HepG2 (cell line): ENCODE measurements around the gene QDPR. TPM values are rescaled to one million over a fixed set of nuclear protein-coding genes. Genes with fewer than 3 reads are reported as not detected.
A peak's percentile ranks its signal among the peaks of the same experiment; 100 is the strongest.

Experiments used
- ASH2L ChIP-seq: fragments of 300-600, 200-600 bp; sonication (generic); IDR thresholded peaks from 2 replicates; pipeline ENCODE4 v1.7.0; 2017; ENCODE audit warnings: low read depth, mild to moderate bottlenecking, moderate library complexity, mixed read lengths, low read length; ENCODE audit not compliant: insufficient read length
- CAMTA2 ChIP-seq: sonication (generic); formaldehyde crosslinking; IDR thresholded peaks from 2 replicates; pipeline ENCODE4 v1.4.0; 2020; ENCODE audit warnings: mild to moderate bottlenecking, missing genetic modification reagents, borderline replicate concordance
- CBX1 ChIP-seq: IDR thresholded peaks from one replicate; pipeline ENCODE4 v1.6.1; 2016; ENCODE audit warnings: antibody characterized with exemption, low read depth
- CREM ChIP-seq, 2 experiments: sonication (generic) in 1 of 2; formaldehyde crosslinking in 1 of 2; IDR thresholded peaks; 2 replicates each; pipeline versions ENCODE4 v1.4.0 to v1.6.1; 2016 to 2020; ENCODE audit warnings: antibody characterized with exemption in 1 of 2, mild to moderate bottlenecking in 1 of 2, missing genetic modification reagents in 1 of 2
- EEA1 ChIP-seq: sonication (generic); formaldehyde crosslinking; IDR thresholded peaks from 2 replicates; pipeline ENCODE4 v1.5.1; 2020; ENCODE audit warnings: mild to moderate bottlenecking, missing genetic modification reagents, borderline replicate concordance
- ELF1 ChIP-seq: sonication (generic); formaldehyde crosslinking; IDR thresholded peaks from 2 replicates; pipeline ENCODE4 v1.4.0; 2020; ENCODE audit warnings: missing genetic modification reagents
- FOXK2 ChIP-seq: fragments of 450-650 bp; IDR thresholded peaks from 2 replicates; pipeline ENCODE4 v1.6.1; 2016
- FOXP1 ChIP-seq, 2 experiments: fragments of 450-650 bp in 1 of 2; IDR thresholded peaks; 2 replicates each; pipeline ENCODE4 v1.6.1; 2017 to 2018; ENCODE audit warnings: antibody characterized with exemption in 1 of 2
- GFI1 ChIP-seq: sonication (generic); formaldehyde crosslinking; IDR thresholded peaks from 2 replicates; pipeline ENCODE4 v1.5.0; 2020; ENCODE audit warnings: missing genetic modification reagents, mild to moderate bottlenecking, borderline replicate concordance
- JDP2 ChIP-seq: sonication (generic); formaldehyde crosslinking; IDR thresholded peaks from 2 replicates; pipeline ENCODE4 v1.8.1; 2022; ENCODE audit warnings: missing genetic modification reagents, borderline replicate concordance
- MXI1 ChIP-seq: IDR thresholded peaks from 3 replicates; pipeline ENCODE4 v1.6.1; 2012; ENCODE audit warnings: low read depth, low read length, inconsistent platforms, borderline replicate concordance
- ZFP1 ChIP-seq: IDR thresholded peaks from 2 replicates; pipeline ENCODE4 v1.6.1; 2016
- ZNF546 ChIP-seq: sonication (generic); formaldehyde crosslinking; conservative IDR thresholded peaks from 2 replicates; pipeline ENCODE4 v1.8.1; 2023; ENCODE audit warnings: mild to moderate bottlenecking, missing genetic modification reagents
- ZNF660 ChIP-seq: sonication (generic); formaldehyde crosslinking; IDR thresholded peaks from 2 replicates; pipeline ENCODE4 v1.5.1; 2020; ENCODE audit warnings: mild to moderate bottlenecking, low read depth, missing genetic modification reagents, borderline replicate concordance
- polyA plus RNA-seq, 8 experiments: library from polyadenylated mRNA; depleted of rRNA in 3 of 8; stranded (reverse) in 7 of 8; unstranded in 1 of 8; fragments of >200 nt; fragmentation: Illumina TruSeq in 4 of 8; extraction: Trizol in 4 of 8; gene quantifications; 2 replicates each; pipeline versions ENCODE4 v1.2.1 to v1.2.3, GENCODE V29; 2011 to 2016; ENCODE audit warnings: low read depth in 4 of 8, missing spikeins in 1 of 8, mixed read lengths in 1 of 8; ENCODE audit not compliant: insufficient read depth in 1 of 8
- total RNA-seq, 5 experiments: library from RNA; depleted of rRNA; stranded (reverse); fragments of >200 nt; fragmentation: Illumina TruSeq; extraction: Trizol; gene quantifications; 2 replicates each; pipeline ENCODE4 v1.2.3, GENCODE V29; 2016; ENCODE audit warnings: low read depth in 1 of 5
- TF ChIP-seq, protein P1 (sequence below): sonication (generic); formaldehyde crosslinking; IDR thresholded peaks from 2 replicates; pipeline ENCODE4 v1.8.0; 2022; ENCODE audit warnings: mild to moderate bottlenecking, missing genetic modification reagents
- TF ChIP-seq, protein P2 (sequence below): sonication (generic); formaldehyde crosslinking; IDR thresholded peaks from 2 replicates; pipeline ENCODE4 v1.5.1; 2020; ENCODE audit warnings: mild to moderate bottlenecking, missing genetic modification reagents, borderline replicate concordance
- TF ChIP-seq, protein P3 (sequence below): conservative IDR thresholded peaks from 2 replicates; pipeline ENCODE4 v1.6.1; 2018; ENCODE audit warnings: missing genetic modification reagents
- TF ChIP-seq, protein P4 (sequence below): fragments of 450-650 bp; IDR thresholded peaks from 2 replicates; pipeline ENCODE4 v1.6.1; 2017
- TF ChIP-seq, protein P5 (sequence below): sonication (generic); formaldehyde crosslinking; IDR thresholded peaks from 2 replicates; pipeline ENCODE4 v1.5.1; 2020; ENCODE audit warnings: mild to moderate bottlenecking, missing genetic modification reagents, moderate library complexity

The QDPR gene
- total and polyA plus RNA-seq, 2 of the 13 experiments (the other 11 are each of a cell fraction or from before 2014, with no cell fraction given) = 9.9 to 95.5 TPM

DNA sequence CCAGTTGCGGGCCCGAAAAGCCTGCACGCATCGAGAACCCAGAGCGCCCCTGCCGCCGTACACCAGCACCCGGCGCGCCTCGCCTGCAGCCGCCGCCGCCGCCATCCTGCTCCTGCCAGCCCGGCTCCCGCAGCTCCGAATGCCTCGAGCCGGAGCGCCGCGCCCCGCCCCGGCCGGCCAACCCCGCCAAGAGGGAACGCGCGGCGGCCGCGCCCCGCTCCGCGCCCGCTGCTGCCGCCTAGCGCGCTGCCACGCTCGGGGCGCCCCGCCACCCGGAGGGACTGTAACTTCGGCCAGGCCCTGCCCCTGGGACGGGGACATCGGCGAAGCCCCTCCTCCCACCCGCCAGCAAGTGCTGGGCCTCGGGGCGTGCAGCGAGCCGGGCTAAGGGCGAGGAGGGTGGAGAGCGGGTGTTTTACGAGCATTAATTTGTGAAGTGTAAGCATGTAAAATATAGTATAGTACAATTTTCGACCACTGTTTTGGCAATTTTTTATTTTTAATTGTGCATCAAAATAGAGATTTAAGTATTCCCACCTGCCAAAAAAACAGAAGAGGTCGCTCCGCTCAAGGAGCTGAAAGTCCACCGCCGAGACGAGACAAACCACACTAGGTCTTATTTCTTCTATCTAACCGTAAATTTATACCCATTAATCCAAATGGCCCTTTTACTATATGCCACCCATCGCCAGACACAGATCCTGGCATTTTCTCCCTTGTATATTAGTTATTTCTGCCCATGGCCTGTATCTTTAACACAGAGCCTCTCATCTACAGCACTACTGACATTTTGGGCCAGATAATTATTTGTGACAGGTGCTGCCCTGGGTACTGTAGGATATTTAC is at the start of gene QDPR (continued):
- TF ChIP-seq, protein P1, sequence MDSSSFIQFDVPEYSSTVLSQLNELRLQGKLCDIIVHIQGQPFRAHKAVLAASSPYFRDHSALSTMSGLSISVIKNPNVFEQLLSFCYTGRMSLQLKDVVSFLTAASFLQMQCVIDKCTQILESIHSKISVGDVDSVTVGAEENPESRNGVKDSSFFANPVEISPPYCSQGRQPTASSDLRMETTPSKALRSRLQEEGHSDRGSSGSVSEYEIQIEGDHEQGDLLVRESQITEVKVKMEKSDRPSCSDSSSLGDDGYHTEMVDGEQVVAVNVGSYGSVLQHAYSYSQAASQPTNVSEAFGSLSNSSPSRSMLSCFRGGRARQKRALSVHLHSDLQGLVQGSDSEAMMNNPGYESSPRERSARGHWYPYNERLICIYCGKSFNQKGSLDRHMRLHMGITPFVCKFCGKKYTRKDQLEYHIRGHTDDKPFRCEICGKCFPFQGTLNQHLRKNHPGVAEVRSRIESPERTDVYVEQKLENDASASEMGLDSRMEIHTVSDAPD (CRISPR knock-in tag) = no peak; the same call in 1 of the 2 replicates
- no peak for TF ChIP-seq FOXP1 (IDR thresholded peaks at IDR 0.05)
- no peak for TF ChIP-seq FOXP1 (CRISPR knock-in tag; IDR thresholded peaks at IDR 0.05)
- no peak; the same call in 1 of the 2 replicates for TF ChIP-seq GFI1 (CRISPR knock-in tag)
- TF ChIP-seq, protein P2, sequence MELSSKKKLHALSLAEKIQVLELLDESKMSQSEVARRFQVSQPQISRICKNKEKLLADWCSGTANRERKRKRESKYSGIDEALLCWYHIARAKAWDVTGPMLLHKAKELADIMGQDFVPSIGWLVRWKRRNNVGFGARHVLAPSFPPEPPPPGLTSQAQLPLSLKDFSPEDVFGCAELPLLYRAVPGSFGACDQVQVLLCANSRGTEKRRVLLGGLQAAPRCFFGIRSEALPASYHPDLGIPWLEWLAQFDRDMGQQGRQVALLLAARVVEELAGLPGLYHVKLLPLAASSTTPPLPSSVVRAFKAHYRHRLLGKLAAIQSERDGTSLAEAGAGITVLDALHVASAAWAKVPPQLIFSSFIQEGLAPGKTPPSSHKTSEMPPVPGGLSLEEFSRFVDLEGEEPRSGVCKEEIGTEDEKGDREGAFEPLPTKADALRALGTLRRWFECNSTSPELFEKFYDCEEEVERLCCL (CRISPR knock-in tag) = no peak
- no peak for TF ChIP-seq JDP2
- no peak for TF ChIP-seq FOXK2
- no peak for TF ChIP-seq ZNF660 (CRISPR knock-in tag)
- TF ChIP-seq CAMTA2 (CRISPR knock-in tag) = no peak
- no peak for TF ChIP-seq CBX1
- TF ChIP-seq MXI1 = peak; percentile 35; the same call in 1 of the 3 replicates
- TF ChIP-seq ASH2L = no peak
- no peak for TF ChIP-seq ZNF546 (CRISPR knock-in tag)
- TF ChIP-seq, protein P3, sequence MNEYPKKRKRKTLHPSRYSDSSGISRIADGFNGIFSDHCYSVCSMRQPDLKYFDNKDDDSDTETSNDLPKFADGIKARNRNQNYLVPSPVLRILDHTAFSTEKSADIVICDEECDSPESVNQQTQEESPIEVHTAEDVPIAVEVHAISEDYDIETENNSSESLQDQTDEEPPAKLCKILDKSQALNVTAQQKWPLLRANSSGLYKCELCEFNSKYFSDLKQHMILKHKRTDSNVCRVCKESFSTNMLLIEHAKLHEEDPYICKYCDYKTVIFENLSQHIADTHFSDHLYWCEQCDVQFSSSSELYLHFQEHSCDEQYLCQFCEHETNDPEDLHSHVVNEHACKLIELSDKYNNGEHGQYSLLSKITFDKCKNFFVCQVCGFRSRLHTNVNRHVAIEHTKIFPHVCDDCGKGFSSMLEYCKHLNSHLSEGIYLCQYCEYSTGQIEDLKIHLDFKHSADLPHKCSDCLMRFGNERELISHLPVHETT = no peak
- TF ChIP-seq CREM (IDR thresholded peaks at IDR 0.05) = no peak
- no peak for TF ChIP-seq CREM (CRISPR knock-in tag; IDR thresholded peaks at IDR 0.05)
- TF ChIP-seq ZFP1 (CRISPR knock-in tag) = no peak
- no peak; the same call in 1 of the 2 replicates for TF ChIP-seq EEA1
- TF ChIP-seq, protein P4, sequence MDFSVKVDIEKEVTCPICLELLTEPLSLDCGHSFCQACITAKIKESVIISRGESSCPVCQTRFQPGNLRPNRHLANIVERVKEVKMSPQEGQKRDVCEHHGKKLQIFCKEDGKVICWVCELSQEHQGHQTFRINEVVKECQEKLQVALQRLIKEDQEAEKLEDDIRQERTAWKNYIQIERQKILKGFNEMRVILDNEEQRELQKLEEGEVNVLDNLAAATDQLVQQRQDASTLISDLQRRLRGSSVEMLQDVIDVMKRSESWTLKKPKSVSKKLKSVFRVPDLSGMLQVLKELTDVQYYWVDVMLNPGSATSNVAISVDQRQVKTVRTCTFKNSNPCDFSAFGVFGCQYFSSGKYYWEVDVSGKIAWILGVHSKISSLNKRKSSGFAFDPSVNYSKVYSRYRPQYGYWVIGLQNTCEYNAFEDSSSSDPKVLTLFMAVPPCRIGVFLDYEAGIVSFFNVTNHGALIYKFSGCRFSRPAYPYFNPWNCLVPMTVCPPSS = no peak
- TF ChIP-seq, protein P5, sequence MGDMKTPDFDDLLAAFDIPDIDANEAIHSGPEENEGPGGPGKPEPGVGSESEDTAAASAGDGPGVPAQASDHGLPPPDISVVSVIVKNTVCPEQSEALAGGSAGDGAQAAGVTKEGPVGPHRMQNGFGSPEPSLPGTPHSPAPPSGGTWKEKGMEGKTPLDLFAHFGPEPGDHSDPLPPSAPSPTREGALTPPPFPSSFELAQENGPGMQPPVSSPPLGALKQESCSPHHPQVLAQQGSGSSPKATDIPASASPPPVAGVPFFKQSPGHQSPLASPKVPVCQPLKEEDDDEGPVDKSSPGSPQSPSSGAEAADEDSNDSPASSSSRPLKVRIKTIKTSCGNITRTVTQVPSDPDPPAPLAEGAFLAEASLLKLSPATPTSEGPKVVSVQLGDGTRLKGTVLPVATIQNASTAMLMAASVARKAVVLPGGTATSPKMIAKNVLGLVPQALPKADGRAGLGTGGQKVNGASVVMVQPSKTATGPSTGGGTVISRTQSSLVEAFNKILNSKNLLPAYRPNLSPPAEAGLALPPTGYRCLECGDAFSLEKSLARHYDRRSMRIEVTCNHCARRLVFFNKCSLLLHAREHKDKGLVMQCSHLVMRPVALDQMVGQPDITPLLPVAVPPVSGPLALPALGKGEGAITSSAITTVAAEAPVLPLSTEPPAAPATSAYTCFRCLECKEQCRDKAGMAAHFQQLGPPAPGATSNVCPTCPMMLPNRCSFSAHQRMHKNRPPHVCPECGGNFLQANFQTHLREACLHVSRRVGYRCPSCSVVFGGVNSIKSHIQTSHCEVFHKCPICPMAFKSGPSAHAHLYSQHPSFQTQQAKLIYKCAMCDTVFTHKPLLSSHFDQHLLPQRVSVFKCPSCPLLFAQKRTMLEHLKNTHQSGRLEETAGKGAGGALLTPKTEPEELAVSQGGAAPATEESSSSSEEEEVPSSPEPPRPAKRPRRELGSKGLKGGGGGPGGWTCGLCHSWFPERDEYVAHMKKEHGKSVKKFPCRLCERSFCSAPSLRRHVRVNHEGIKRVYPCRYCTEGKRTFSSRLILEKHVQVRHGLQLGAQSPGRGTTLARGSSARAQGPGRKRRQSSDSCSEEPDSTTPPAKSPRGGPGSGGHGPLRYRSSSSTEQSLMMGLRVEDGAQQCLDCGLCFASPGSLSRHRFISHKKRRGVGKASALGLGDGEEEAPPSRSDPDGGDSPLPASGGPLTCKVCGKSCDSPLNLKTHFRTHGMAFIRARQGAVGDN (CRISPR knock-in tag) = peak; percentile 78
- TF ChIP-seq ELF1 (CRISPR knock-in tag) = no peak
